ENCODE data around the gene CNTN5. TPM values are rescaled to one million over a fixed set of nuclear protein-coding genes. Genes with fewer than 3 reads are reported as not detected.

CNTN5 gene
- total and polyA plus RNA-seq, 10 of the 15 experiments (the other 5 are each of a cell fraction or from before 2014, with no cell fraction given), result 0.01 TPM; not detected in 9

GRCh38 chr11:100151944-100152343, 1131.2 kb downstream of the CNTN5 start:
- ChIA-PET POLR2A (no interaction called here), SMC1A (ENCODE audit: uncharacterized antibody, unreplicated experiment) (no interaction called here), CTCF (no interaction called here), RAD21 (ENCODE audit: unreplicated experiment) (no interaction called here)
- Histone ChIP-seq H3K4me3 (no peak overlapping the region), H3K27me3 (replicated peaks in 1 of 2; ENCODE audit: control insufficient read depth in 2 of 2, insufficient read depth in 2 of 2, low read length in 1 of 2) (no peaks in the 10 kb centered on the region), H3K27ac (ENCODE audit: control insufficient read depth, insufficient read depth) (no peak overlapping the region), H3K9ac (ENCODE audit: control insufficient read depth, insufficient read depth, low read length) (no peak overlapping the region), H3K9me3 (replicated peaks; ENCODE audit: control insufficient read depth, insufficient read depth, low read length) (no peaks in the 10 kb centered on the region), H3K79me2 (ENCODE audit: control insufficient read depth, insufficient read depth, low read length) (no peaks in the 10 kb centered on the region), H3K4me1 (ENCODE audit: control insufficient read depth, insufficient read depth, low read length) (no peaks in the 10 kb centered on the region), H3K4me2 (ENCODE audit: control insufficient read depth, insufficient read depth) (no peak overlapping the region), H2AFZ (ENCODE audit: control insufficient read depth, low read depth, low read length) (no peak overlapping the region), H4K20me1 (ENCODE audit: control insufficient read depth, insufficient read depth) (no peaks in the 10 kb centered on the region), H3K36me3 (ENCODE audit: control insufficient read depth in 2 of 2, insufficient read depth in 2 of 2, low read length in 1 of 2) (no peaks in the 10 kb centered on the region)
- ATAC-seq (no peak), DNase-seq (ENCODE audit: low read depth, low spot score) (no peak), FAIRE-seq (no peak)
- BruUV-seq (replicated peaks), result no TSS peak
- in situ Hi-C loops (cut with MboI) (no loop called here), intact Hi-C loops (cut with micrococcal nuclease; ENCODE audit: unreplicated experiment) (no loop called here)
- TF ChIP-seq USF2 (IDR thresholded peaks at IDR 0.05; ENCODE audit: borderline replicate concordance, low read depth, low read length) (no peak), NFXL1 (IDR thresholded peaks at IDR 0.05; ENCODE audit: borderline replicate concordance) (no peak), RAD51 (IDR thresholded peaks at IDR 0.05) (no peak), RCOR1 (conservative IDR thresholded peaks at IDR 0.05; ENCODE audit: low read depth, low read length) (no peak), EP300 (IDR thresholded peaks at IDR 0.05; ENCODE audit: borderline replicate concordance in 1 of 2, control insufficient read depth in 1 of 2, low read depth in 2 of 2, low read length in 2 of 2) (no peak), CBFB (IDR thresholded peaks at IDR 0.05; ENCODE audit: low read depth) (no peak), ZNF622 (IDR thresholded peaks at IDR 0.05) (no peak), ZZZ3 (IDR thresholded peaks at IDR 0.05; ENCODE audit: control insufficient read depth, insufficient read length, low read depth) (no peak)
- 0% methylated on average over 6 of the region's 6 CpGs for WGBS (ENCODE audit: insufficient coverage, insufficient replicate concordance, low lambda C conversion rate, missing lambda C conversion rate)

- no TSS peak for BruUV-seq (replicated peaks)
- no peaks in the 10 kb centered on the region for H3K9me3 ChIP-seq (replicated peaks; ENCODE audit: control insufficient read depth, insufficient read depth, low read length)
- TF ChIP-seq ZBTB11 (CRISPR knock-in tag; IDR thresholded peaks at IDR 0.05), result no peak
- no peak for TF ChIP-seq RAD51 (IDR thresholded peaks at IDR 0.05)
- no peak for TF ChIP-seq SIX5 (IDR thresholded peaks at IDR 0.05; ENCODE audit: low read depth, low read length, severe bottlenecking)
- no peak for TF ChIP-seq POLR2AphosphoS2 (IDR thresholded peaks at IDR 0.05; ENCODE audit: low read depth, low read length)
- no peak for TF ChIP-seq JUND (IDR thresholded peaks at IDR 0.05; ENCODE audit: low read depth, low read length)
- TF ChIP-seq ZBED1 (IDR thresholded peaks at IDR 0.05; ENCODE audit: borderline replicate concordance), result no peak
- TF ChIP-seq ATF2 (IDR thresholded peaks at IDR 0.05; ENCODE audit: low read length), result no peak
Observed at GRCh38 chr11:100152766-100153165, 1132.0 kb downstream of the CNTN5 start.

More at GRCh38 chr11:100152766-100153165, 1132.0 kb downstream of the CNTN5 start:
- DNase-seq (ENCODE audit: low read depth, low spot score) (no peak), ATAC-seq (no peak), FAIRE-seq (no peak)
- no peak overlapping the region for H3K9ac ChIP-seq (ENCODE audit: control insufficient read depth, insufficient read depth, low read length)
- no peak overlapping the region for H3K27ac ChIP-seq (ENCODE audit: control insufficient read depth, insufficient read depth)
- H4K20me1 ChIP-seq (ENCODE audit: control insufficient read depth, insufficient read depth), result no peaks in the 10 kb centered on the region
- RAD21 ChIA-PET (ENCODE audit: unreplicated experiment), result no interaction called here
- intact Hi-C loops (cut with micrococcal nuclease; ENCODE audit: unreplicated experiment) (no loop called here), in situ Hi-C loops (cut with MboI) (no loop called here)
- H3K4me2 ChIP-seq (ENCODE audit: control insufficient read depth, insufficient read depth), result no peak overlapping the region
- no peaks in the 10 kb centered on the region for H3K36me3 ChIP-seq (ENCODE audit: control insufficient read depth in 2 of 2, insufficient read depth in 2 of 2, low read length in 1 of 2)
- CTCF ChIA-PET, result no interaction called here
- H3K4me3 ChIP-seq, result no peak overlapping the region
- no peaks in the 10 kb centered on the region for H3K4me1 ChIP-seq (ENCODE audit: control insufficient read depth, insufficient read depth, low read length)
- H3K79me2 ChIP-seq (ENCODE audit: control insufficient read depth, insufficient read depth, low read length), result no peaks in the 10 kb centered on the region
- SMC1A ChIA-PET (ENCODE audit: uncharacterized antibody, unreplicated experiment), result no interaction called here
- no peak overlapping the region for H2AFZ ChIP-seq (ENCODE audit: control insufficient read depth, low read depth, low read length)
- POLR2A ChIA-PET, result no interaction called here
- H3K27me3 ChIP-seq (replicated peaks in 1 of 2; ENCODE audit: control insufficient read depth in 2 of 2, insufficient read depth in 2 of 2, low read length in 1 of 2), result no peaks in the 10 kb centered on the region
